Measurements from ENCODE around the gene NAA30. TPM values are rescaled to one million over a fixed set of nuclear protein-coding genes. Genes with fewer than 3 reads are reported as not detected.

The NAA30 gene
- total RNA-seq, 1 experiment from 2014 or later, result 17.8 TPM

- peaks cover 29% of the 10 kb centered on the region for H3K4me1 Mint-ChIP-seq
- H3K27ac Mint-ChIP-seq, result no peak overlapping the region
Observed at GRCh38 chr14:57362361-57362760, 28.0 kb upstream of the NAA30 start.

GRCh38 chr14:57364659-57365450 lies 25.5 kb upstream of the NAA30 start:
- Mint-ChIP-seq H3K27me3 (ENCODE audit: low read depth) (peaks cover 11% of the 10 kb centered on the region), H3K36me3 (peaks cover 2% of the 10 kb centered on the region; the same call in 1 of the 2 replicates), H3K27ac (peak overlapping the region; percentile 75; the same call in 1 of the 2 replicates), H3K9me3 (peaks cover 10% of the 10 kb centered on the region), H3K4me1 (peaks cover 29% of the 10 kb centered on the region), H3K4me3 (peak overlapping the region; percentile 46)
- ATAC-seq, result peak; percentile 95
- POLR2A ChIA-PET, result no interaction called here
- peak; percentile 28 for DNase-seq (ENCODE audit: low spot score)
- CTCF ChIA-PET, result interaction anchor here (0.8 to 1.0 kb wide), 3 partner anchors 25 to 85 kb away, joined by 3 to 4 read pairs (median 3); partner anchors contain the start of gene NAA30
- TF ChIP-seq ELF4 (CRISPR knock-in tag; IDR thresholded peaks at IDR 0.05; ENCODE audit: low read depth), result no peak
- no peak for TF ChIP-seq FOXP4 (CRISPR knock-in tag; IDR thresholded peaks at IDR 0.05)
- no peak for TF ChIP-seq CDX4 (CRISPR knock-in tag; IDR thresholded peaks at IDR 0.05; ENCODE audit: borderline replicate concordance)
- no peak for TF ChIP-seq FOXJ3 (CRISPR knock-in tag; IDR thresholded peaks at IDR 0.05; ENCODE audit: borderline replicate concordance)
- TF ChIP-seq AR (CRISPR knock-in tag; IDR thresholded peaks at IDR 0.05), result no peak
- no peak for TF ChIP-seq ZNF425 (CRISPR knock-in tag; conservative IDR thresholded peaks at IDR 0.05)
- TF ChIP-seq FOXK1 (CRISPR knock-in tag; IDR thresholded peaks at IDR 0.05), result no peak
- no peak for TF ChIP-seq MYBL2 (CRISPR knock-in tag; IDR thresholded peaks at IDR 0.05)
- TF ChIP-seq GTF2I (CRISPR knock-in tag; conservative IDR thresholded peaks at IDR 0.05), result no peak
- TF ChIP-seq HMGA2 (CRISPR knock-in tag; IDR thresholded peaks at IDR 0.05), result no peak
- no peak for TF ChIP-seq ATF2 (CRISPR knock-in tag; IDR thresholded peaks at IDR 0.05; ENCODE audit: borderline replicate concordance, low read depth)
- TF ChIP-seq NR1H2 (CRISPR knock-in tag; IDR thresholded peaks at IDR 0.05), result no peak
- no peak for TF ChIP-seq STAT6 (CRISPR knock-in tag; conservative IDR thresholded peaks at IDR 0.05; ENCODE audit: low read depth)

More at GRCh38 chr14:57362361-57362760, 28.0 kb upstream of the NAA30 start:
- POLR2A ChIA-PET, result no interaction called here
- DNase-seq (ENCODE audit: low spot score), result no peak
- no peak for TF ChIP-seq ZNF281 (CRISPR knock-in tag; IDR thresholded peaks at IDR 0.05)
- TF ChIP-seq CBFB (CRISPR knock-in tag; IDR thresholded peaks at IDR 0.05; ENCODE audit: low read depth), result no peak
- no peak overlapping the region for H3K4me3 Mint-ChIP-seq
- H3K36me3 Mint-ChIP-seq, result no peaks in the 10 kb centered on the region
- no peaks in the 10 kb centered on the region for H3K9me3 Mint-ChIP-seq
- CTCF ChIA-PET, result no interaction called here
- H3K27me3 Mint-ChIP-seq (ENCODE audit: low read depth), result peaks cover 13% of the 10 kb centered on the region
- ATAC-seq, result no peak
